Liver (tissue), 9 donors: ENCODE results near the gene DHRS11. TPM values are rescaled to one million over a fixed set of nuclear protein-coding genes. Genes with fewer than 3 reads are reported as not detected.
A peak's percentile ranks its signal among the peaks of the same experiment; 100 is the strongest.

Experiments
- DNase-seq: peaks from one replicate; pipeline ENCODE4 v3.0.0-alpha.2; 2017; ENCODE audit warnings: low spot score
- H3K27ac ChIP-seq, 2 donors: one replicate each; pipeline ENCODE4 v1.7.0; 2013; ENCODE audit warnings: inconsistent platforms in 2 of 2, low read length in 2 of 2, control low read depth in 1 of 2, low read depth in 1 of 2, mild to moderate bottlenecking in 1 of 2
- H3K27me3 ChIP-seq, 4 donors: one replicate each; pipeline versions ENCODE4 v1.6.1 to v1.7.0; 2013; ENCODE audit warnings: low read length in 3 of 4, inconsistent platforms in 1 of 4, mild to moderate bottlenecking in 1 of 4, moderate library complexity in 1 of 4; ENCODE audit not compliant: control insufficient read depth in 4 of 4, insufficient read depth in 4 of 4
- H3K36me3 ChIP-seq, 4 donors: one replicate each; pipeline versions ENCODE4 v1.6.1 to v1.7.0; 2013; ENCODE audit warnings: low read length in 3 of 4, mild to moderate bottlenecking in 3 of 4, low read depth in 1 of 4, moderate library complexity in 1 of 4; ENCODE audit not compliant: control insufficient read depth in 4 of 4, insufficient read depth in 3 of 4
- H3K4me1 ChIP-seq, 4 donors: one replicate each; pipeline versions ENCODE4 v1.6.1 to v1.7.0; 2013; ENCODE audit warnings: low read length in 3 of 4, mild to moderate bottlenecking in 3 of 4, moderate library complexity in 1 of 4; ENCODE audit not compliant: control insufficient read depth in 4 of 4, insufficient read depth in 4 of 4
- H3K4me3 ChIP-seq, 3 donors: one replicate each; pipeline versions ENCODE4 v1.6.1 to v1.7.0; 2013; ENCODE audit warnings: low read length in 3 of 3, control low read depth in 1 of 3, low read depth in 1 of 3, mild to moderate bottlenecking in 1 of 3
- H3K9ac ChIP-seq, 2 donors: one replicate each; pipeline ENCODE4 v1.7.0; 2013; ENCODE audit warnings: low read length in 2 of 2, mild to moderate bottlenecking in 2 of 2, moderate library complexity in 2 of 2, control low read depth in 1 of 2, low read depth in 1 of 2
- H3K9me3 ChIP-seq, 4 donors: one replicate each; pipeline versions ENCODE4 v1.6.1 to v1.7.0; 2013; ENCODE audit warnings: low read length in 3 of 4; ENCODE audit not compliant: control insufficient read depth in 4 of 4
- ATF3 ChIP-seq: IDR thresholded peaks from 2 replicates; pipeline ENCODE4 v1.6.1; 2016; ENCODE audit warnings: antibody characterized with exemption
- EGR1 ChIP-seq, 2 donors: IDR thresholded peaks; 2 replicates each; pipeline ENCODE4 v1.6.1; 2016 to 2018; ENCODE audit warnings: antibody characterized with exemption in 2 of 2, low read depth in 2 of 2
- FOXA1 ChIP-seq: IDR thresholded peaks from 2 replicates; pipeline ENCODE4 v1.6.1; 2016; ENCODE audit warnings: antibody characterized with exemption
- FOXA2 ChIP-seq: IDR thresholded peaks from 2 replicates; pipeline ENCODE4 v1.6.1; 2016; ENCODE audit warnings: antibody characterized with exemption
- HNF4G ChIP-seq: IDR thresholded peaks from 2 replicates; pipeline ENCODE4 v1.6.1; 2016; ENCODE audit warnings: antibody characterized with exemption
- MAX ChIP-seq: IDR thresholded peaks from 2 replicates; pipeline ENCODE4 v1.6.1; 2016; ENCODE audit warnings: antibody characterized with exemption
- NR2F2 ChIP-seq: IDR thresholded peaks from 2 replicates; pipeline ENCODE4 v1.6.1; 2016; ENCODE audit warnings: antibody characterized with exemption
- RAD21 ChIP-seq, 2 donors: IDR thresholded peaks; 2 replicates each; pipeline ENCODE4 v1.6.1; 2016; ENCODE audit warnings: antibody characterized with exemption in 2 of 2, mild to moderate bottlenecking in 2 of 2
- REST ChIP-seq: IDR thresholded peaks from 2 replicates; pipeline ENCODE4 v1.6.1; 2016; ENCODE audit warnings: antibody characterized with exemption, mild to moderate bottlenecking
- RXRA ChIP-seq, 2 donors: IDR thresholded peaks; 2 replicates each; pipeline ENCODE4 v1.6.1; 2017 to 2018; ENCODE audit warnings: antibody characterized with exemption in 2 of 2, mild to moderate bottlenecking in 1 of 2
- SP1 ChIP-seq: IDR thresholded peaks from 2 replicates; pipeline ENCODE4 v1.6.1; 2018; ENCODE audit warnings: antibody characterized with exemption, mild to moderate bottlenecking
- TAF1 ChIP-seq: conservative IDR thresholded peaks from 2 replicates; pipeline ENCODE4 v1.6.1; 2016; ENCODE audit warnings: antibody characterized with exemption, mild to moderate bottlenecking
- YY1 ChIP-seq: IDR thresholded peaks from 2 replicates; pipeline ENCODE4 v1.6.1; 2016; ENCODE audit warnings: antibody characterized with exemption, mild to moderate bottlenecking
- ZBTB33 ChIP-seq: IDR thresholded peaks from 2 replicates; pipeline ENCODE4 v1.6.1; 2016; ENCODE audit warnings: antibody characterized with exemption
- WGBS: extraction: QIAGEN DNeasy Blood & Tissue Kit; methylation state at CpG from one replicate; pipeline ENCODE4 v1.1.7; 2013; 5-methylcytosine and 5-hydroxymethylcytosine counted together
- polyA plus RNA-seq, 2 donors: library from polyadenylated mRNA; stranded (reverse) in 1 of 2; unstranded in 1 of 2; fragments of 200-250 nt in 1 of 2; fragments of >200 nt in 1 of 2; fragmentation: Nextera tagmentation in 1 of 2; extraction: Ambion mirVana in 1 of 2; gene quantifications; one replicate each; pipeline versions ENCODE4 v1.2.1 to v1.2.3, GENCODE V29; 2013 to 2015
- total RNA-seq, 2 donors: library from RNA; depleted of rRNA; stranded (reverse); fragments of >200 nt; gene quantifications; one replicate each; pipeline ENCODE4 v1.2.3, GENCODE V29; 2014
- donor health status: healthy.
- donor health status: healthy.
- donor health status: healthy.
- donor health status: healthy.
- donor health status: healthy.

Gene DHRS11
- total and polyA plus RNA-seq, 4 donors: 4.2 to 8.0 (median 6.5) TPM

GRCh38 chr17:36586138-36586537 lies 5.5 kb upstream of the DHRS11 start:
- TF ChIP-seq EGR1 (IDR thresholded peaks at IDR 0.05; ENCODE audit: low read depth in 2 of 2) (no peak), TAF1 (no peak), NR2F2 (no peak), MAX (no peak), RAD21 (IDR thresholded peaks at IDR 0.05) (no peak)
- H3K9me3 ChIP-seq: no peaks in the 10 kb centered on the region
- H3K9ac ChIP-seq: no peak overlapping the region
- H3K27ac ChIP-seq: no peak overlapping the region
- 94% methylated on average over 2 of the region's 2 CpGs for WGBS
- no peak overlapping the region for H3K4me3 ChIP-seq
- H3K27me3 ChIP-seq: no peaks in the 10 kb centered on the region
- H3K4me1 ChIP-seq: peaks cover 5 to 23% (median 13%) of the 10 kb centered on the region in 4 donors
- H3K36me3 ChIP-seq: peaks cover 13 to 54% (median 34%) of the 10 kb centered on the region in 4 donors
- no peak for DNase-seq

GRCh38 chr17:36590082-36590481 lies 1.6 kb upstream of the DHRS11 start:
- Histone ChIP-seq H3K9me3 (no peaks in the 10 kb centered on the region), H3K9ac (no peak overlapping the region), H3K27ac (no peak overlapping the region), H3K36me3 (peaks cover 11 to 36% (median 27%) of the 10 kb centered on the region in 4 donors), H3K4me1 (peaks cover 5 to 22% (median 8%) of the 10 kb centered on the region in 4 donors), H3K4me3 (no peak overlapping the region), H3K27me3 (no peaks in the 10 kb centered on the region)
- TF ChIP-seq YY1: no peak
- no peak for TF ChIP-seq FOXA2
- TF ChIP-seq NR2F2: no peak
- no peak for TF ChIP-seq ATF3
- no peak for TF ChIP-seq REST
- TF ChIP-seq SP1: no peak
- no peak for TF ChIP-seq TAF1
- TF ChIP-seq MAX: no peak
- no peak for TF ChIP-seq RAD21 (IDR thresholded peaks at IDR 0.05)
- DNase-seq: no peak
- WGBS: 57% methylated on average over 2 of the region's 2 CpGs

- H3K36me3 ChIP-seq: peaks cover under 1 to 15% (median 9%) of the 10 kb centered on the region in 4 donors
- no peak for TF ChIP-seq HNF4G
- TF ChIP-seq MAX: no peak
- TF ChIP-seq FOXA1: no peak
- TF ChIP-seq NR2F2: no peak
- TF ChIP-seq RXRA (IDR thresholded peaks at IDR 0.05): no peak
- TF ChIP-seq ZBTB33: no peak
- TF ChIP-seq YY1: no peak
- 6% methylated on average over 20 of the region's 20 CpGs for WGBS
- H3K27ac ChIP-seq: no peak overlapping the region
- peak overlapping the region; percentile 51 to 95 (median 83) for H3K4me3 ChIP-seq
- no peaks in the 10 kb centered on the region for H3K9me3 ChIP-seq
- no peak overlapping the region for H3K9ac ChIP-seq
- no peak for DNase-seq
- H3K27me3 ChIP-seq: no peaks in the 10 kb centered on the region
- peaks cover 5 to 22% (median 8%) of the 10 kb centered on the region in 4 donors for H3K4me1 ChIP-seq
Observed at GRCh38 chr17:36592316-36592715, 637 bp downstream of the DHRS11 start.
